NT2/D1 (cell line): ENCODE results near the gene FBXL16.

Experiments
- SUZ12 ChIP-seq: IDR thresholded peaks from 2 replicates; pipeline ENCODE4 v1.6.1; 2011; ENCODE audit not compliant: insufficient read length, insufficient read depth; ENCODE audit errors: extremely low read depth
- YY1 ChIP-seq: IDR thresholded peaks from 2 replicates; pipeline ENCODE4 v1.6.1; 2011; ENCODE audit not compliant: insufficient read length, insufficient read depth
- ZNF274 ChIP-seq: IDR thresholded peaks from 2 replicates; pipeline ENCODE4 v1.6.1; 2011; ENCODE audit warnings: mild to moderate bottlenecking, low read depth, low read length

DNA sequence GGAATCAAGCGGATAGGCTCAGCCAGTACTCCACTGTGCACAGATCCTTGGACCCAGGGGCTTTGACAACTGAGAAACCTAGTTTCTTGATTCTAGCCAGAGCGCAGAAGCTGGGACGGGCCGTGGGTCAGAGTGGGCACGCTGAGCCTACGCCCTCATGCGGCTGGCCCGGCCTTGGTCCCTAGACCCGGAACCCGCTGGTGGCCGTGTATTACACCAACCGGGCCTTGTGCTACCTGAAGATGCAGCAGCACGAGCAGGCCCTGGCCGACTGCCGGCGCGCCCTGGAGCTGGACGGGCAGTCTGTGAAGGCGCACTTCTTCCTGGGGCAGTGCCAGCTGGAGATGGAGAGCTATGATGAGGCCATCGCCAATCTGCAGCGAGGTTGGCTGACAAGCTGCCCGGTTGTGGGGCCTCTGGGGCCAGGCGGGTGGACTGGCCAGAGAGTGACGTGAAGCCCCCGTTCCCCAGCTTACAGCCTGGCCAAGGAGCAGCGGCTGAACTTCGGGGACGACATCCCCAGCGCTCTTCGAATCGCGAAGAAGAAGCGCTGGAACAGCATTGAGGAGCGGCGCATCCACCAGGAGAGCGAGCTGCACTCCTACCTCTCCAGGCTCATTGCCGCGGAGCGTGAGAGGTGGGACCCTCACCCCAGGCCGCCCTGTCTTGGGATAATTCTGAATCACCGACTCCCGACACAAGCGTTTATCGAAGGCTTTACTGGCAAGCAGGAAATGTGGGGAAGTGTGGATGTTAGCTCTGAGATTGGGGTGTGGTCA lies 24.4 kb downstream of the FBXL16 start:
- TF ChIP-seq ZNF274 = no peak
- no peak for TF ChIP-seq YY1
- no peak for TF ChIP-seq SUZ12
